Smooth muscle cell (in vitro differentiated cells): ENCODE results near the gene MYNN. TPM values are rescaled to one million over a fixed set of nuclear protein-coding genes. Genes with fewer than 3 reads are reported as not detected.
"Not testable (repeated sequence)": the region's sequence is repeated elsewhere in the genome, so short reads cannot be mapped to it uniquely, and the experiment has no call there.

ENCODE experiments used
- DNase-seq: peaks from one replicate; lab custom pipeline; 2025; ENCODE audit not compliant: unreplicated experiment; lab: John Stamatoyannopoulos, UW
- H2AFZ ChIP-seq: fragments of 200-600 bp; sonication (generic); 2 replicates; pipeline ENCODE4 v1.6.0; 2016; ENCODE audit warnings: antibody characterized with exemption, low read depth, mild to moderate bottlenecking
- H3F3A ChIP-seq: fragments of 200-600 bp; sonication (generic); 2 replicates; pipeline ENCODE4 v1.6.0; 2017; ENCODE audit warnings: antibody characterized with exemption, low read depth
- H3K27ac ChIP-seq: fragments of 200-600 bp; sonication (generic); 2 replicates; pipeline ENCODE4 v1.5.1; 2016; ENCODE audit warnings: low read depth, mild to moderate bottlenecking
- H3K27me3 ChIP-seq: fragments of 200-600 bp; sonication (generic); 2 replicates; pipeline ENCODE4 v1.6.1; 2016; ENCODE audit warnings: low read depth, mild to moderate bottlenecking
- H3K36me3 ChIP-seq: fragments of 200-600 bp; sonication (generic); 2 replicates; pipeline ENCODE4 v1.5.1; 2016; ENCODE audit warnings: low read depth
- H3K4me1 ChIP-seq: fragments of 200-600 bp; sonication (generic); 2 replicates; pipeline ENCODE4 v1.5.1; 2016; ENCODE audit warnings: low read depth
- H3K4me2 ChIP-seq: fragments of 200-600 bp; sonication (generic); 2 replicates; pipeline ENCODE4 v1.6.0; 2016; ENCODE audit warnings: mild to moderate bottlenecking
- H3K4me3 ChIP-seq: fragments of 200-600 bp; sonication (generic); 2 replicates; pipeline ENCODE4 v1.5.1; 2016; ENCODE audit warnings: mild to moderate bottlenecking
- H3K79me2 ChIP-seq: fragments of 200-600 bp; sonication (generic); 2 replicates; pipeline ENCODE4 v1.6.0; 2016; ENCODE audit warnings: low read depth, mild to moderate bottlenecking
- H3K9ac ChIP-seq: fragments of 200-600 bp; sonication (generic); 2 replicates; pipeline ENCODE4 v1.6.0; 2016; ENCODE audit warnings: low read depth
- H3K9me3 ChIP-seq: fragments of 200-600 bp; sonication (generic); replicated peaks from 2 replicates; pipeline ENCODE4 v1.5.1; 2016; ENCODE audit warnings: low read depth
- H4K20me1 ChIP-seq: fragments of 200-600 bp; sonication (generic); 2 replicates; pipeline ENCODE4 v1.6.0; 2016; ENCODE audit warnings: low read depth
- WGBS: methylation state at CpG from one replicate; pipeline ENCODE4 v1.1.7; 2016; ENCODE audit warnings: low lambda C conversion rate; 5-methylcytosine and 5-hydroxymethylcytosine counted together
- polyA plus RNA-seq: library from polyadenylated mRNA; unstranded; fragments of >200 nt; fragmentation: Nextera tagmentation; extraction: Ambion mirVana; gene quantifications from 2 replicates; pipeline ENCODE4 v1.2.1, GENCODE V29; 2016
- total RNA-seq: library from RNA; depleted of rRNA; stranded (reverse); fragments of >200 nt; gene quantifications from 2 replicates; pipeline ENCODE4 v1.2.3, GENCODE V29; 2014
- TF ChIP-seq, protein P1 (sequence below): fragments of 200-600 bp; sonication (generic); IDR thresholded peaks from 2 replicates; pipeline ENCODE4 v1.5.1; 2017; ENCODE audit warnings: borderline replicate concordance, mild to moderate bottlenecking, antibody characterized with exemption; ENCODE audit not compliant: insufficient read depth, poor library complexity, severe bottlenecking

The MYNN gene
- total RNA-seq (29.9 and 33.3 TPM in 2 replicates), polyA plus RNA-seq (12.4 and 17.2 TPM in 2 replicates)

DNA sequence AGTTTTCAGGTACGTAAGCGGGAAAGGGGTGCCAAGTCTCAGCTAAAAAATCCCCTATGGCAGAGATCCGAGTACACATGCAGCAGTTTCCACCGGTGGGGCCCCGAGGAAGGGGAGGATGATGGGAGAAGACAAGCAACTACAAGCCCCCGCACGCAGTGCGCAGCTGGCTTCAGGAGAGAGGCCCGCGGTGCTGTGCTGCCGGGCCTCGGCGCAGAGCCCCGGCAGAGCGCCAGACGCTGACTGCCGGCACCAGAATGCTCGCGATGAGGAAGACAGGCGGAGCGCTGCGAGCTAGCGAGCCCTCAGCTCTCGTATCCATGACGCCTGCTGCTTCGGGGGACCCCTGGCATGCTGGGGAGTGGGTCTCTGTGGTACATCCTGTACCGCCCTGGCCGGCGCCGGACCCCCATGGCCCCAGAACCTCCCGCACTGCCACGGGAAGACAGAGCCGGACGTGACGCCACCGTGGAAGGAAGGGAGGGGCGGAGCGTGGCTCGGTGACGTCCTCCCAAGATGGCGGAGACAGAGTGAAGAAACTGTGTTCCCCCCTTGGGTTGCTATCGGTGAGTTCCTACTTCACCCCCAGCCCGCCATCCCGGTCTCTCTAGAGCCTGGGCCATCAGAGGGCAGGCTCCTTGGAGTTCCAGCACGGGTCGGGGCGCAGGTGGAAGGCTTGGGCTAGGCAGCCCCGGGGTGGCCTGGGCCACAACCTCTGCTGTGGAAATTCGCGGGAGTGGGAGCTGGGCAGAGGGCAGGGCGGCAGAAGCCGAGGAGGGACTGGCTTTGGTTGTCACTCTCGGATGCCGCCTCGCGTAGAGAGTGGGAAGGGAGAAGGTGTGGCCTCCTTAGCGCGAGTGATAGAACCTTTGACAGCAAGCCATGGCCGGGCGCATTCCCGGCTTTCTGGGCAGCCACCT lies at the start of gene MYNN:
TSS of gene MYNN (plus strand) at position 500 of the 920 bp plus-strand sequence. CDS start 900 bp downstream, outside the sequence.
- Histone ChIP-seq H3K9ac (peak within 1 kb of the TSS; percentile 98), H3K4me1 (peaks cover 7% of the 10 kb centered on the region), H2AFZ (peak within 1 kb of the TSS; percentile 92), H3F3A (peaks cover 21% of the 10 kb centered on the region), H3K36me3 (peaks cover 7% of the 10 kb centered on the region), H3K4me2 (peak within 1 kb of the TSS; percentile 99), H4K20me1 (peaks cover 24% of the 10 kb centered on the region), H3K4me3 (peak within 1 kb of the TSS; percentile 78), H3K27me3 (no peaks in the 10 kb centered on the region), H3K27ac (peak within 1 kb of the TSS; percentile 97), H3K9me3 (no peaks in the 10 kb centered on the region), H3K79me2 (peaks cover 26% of the 10 kb centered on the region)
- WGBS: under 1% methylated on average over 59 of the region's 61 CpGs
- TF ChIP-seq, protein P1, sequence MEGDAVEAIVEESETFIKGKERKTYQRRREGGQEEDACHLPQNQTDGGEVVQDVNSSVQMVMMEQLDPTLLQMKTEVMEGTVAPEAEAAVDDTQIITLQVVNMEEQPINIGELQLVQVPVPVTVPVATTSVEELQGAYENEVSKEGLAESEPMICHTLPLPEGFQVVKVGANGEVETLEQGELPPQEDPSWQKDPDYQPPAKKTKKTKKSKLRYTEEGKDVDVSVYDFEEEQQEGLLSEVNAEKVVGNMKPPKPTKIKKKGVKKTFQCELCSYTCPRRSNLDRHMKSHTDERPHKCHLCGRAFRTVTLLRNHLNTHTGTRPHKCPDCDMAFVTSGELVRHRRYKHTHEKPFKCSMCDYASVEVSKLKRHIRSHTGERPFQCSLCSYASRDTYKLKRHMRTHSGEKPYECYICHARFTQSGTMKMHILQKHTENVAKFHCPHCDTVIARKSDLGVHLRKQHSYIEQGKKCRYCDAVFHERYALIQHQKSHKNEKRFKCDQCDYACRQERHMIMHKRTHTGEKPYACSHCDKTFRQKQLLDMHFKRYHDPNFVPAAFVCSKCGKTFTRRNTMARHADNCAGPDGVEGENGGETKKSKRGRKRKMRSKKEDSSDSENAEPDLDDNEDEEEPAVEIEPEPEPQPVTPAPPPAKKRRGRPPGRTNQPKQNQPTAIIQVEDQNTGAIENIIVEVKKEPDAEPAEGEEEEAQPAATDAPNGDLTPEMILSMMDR: no peak
- DNase-seq: peak; percentile 88

DNA sequence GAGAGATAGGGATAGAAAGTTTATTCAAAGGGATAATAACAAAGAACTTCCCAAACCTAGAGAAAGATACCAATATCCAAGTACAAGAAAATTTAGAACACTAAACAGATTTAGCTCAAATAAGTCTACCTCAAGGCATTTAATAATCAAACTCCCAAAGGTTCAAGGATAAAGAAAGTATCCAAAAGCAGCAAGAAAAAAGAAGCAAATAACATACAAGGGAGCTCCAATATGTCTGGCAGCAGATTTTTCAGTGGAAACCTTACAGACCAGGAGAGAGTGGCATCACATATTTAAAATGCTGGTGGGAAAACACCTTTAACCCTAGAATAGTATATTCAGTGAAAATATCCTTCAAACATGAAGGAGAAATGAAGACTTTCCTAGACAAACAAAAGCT lies 41.3 kb upstream of the MYNN start:
- H3K79me2 ChIP-seq, DNase-seq, H3K27ac ChIP-seq, H4K20me1 ChIP-seq, H3K27me3 ChIP-seq, H2AFZ ChIP-seq, H3K9ac ChIP-seq, H3K9me3 ChIP-seq, H3K36me3 ChIP-seq, H3K4me3 ChIP-seq, H3K4me1 ChIP-seq, H3K4me2 ChIP-seq, H3F3A ChIP-seq: not testable (repeated sequence)

DNA sequence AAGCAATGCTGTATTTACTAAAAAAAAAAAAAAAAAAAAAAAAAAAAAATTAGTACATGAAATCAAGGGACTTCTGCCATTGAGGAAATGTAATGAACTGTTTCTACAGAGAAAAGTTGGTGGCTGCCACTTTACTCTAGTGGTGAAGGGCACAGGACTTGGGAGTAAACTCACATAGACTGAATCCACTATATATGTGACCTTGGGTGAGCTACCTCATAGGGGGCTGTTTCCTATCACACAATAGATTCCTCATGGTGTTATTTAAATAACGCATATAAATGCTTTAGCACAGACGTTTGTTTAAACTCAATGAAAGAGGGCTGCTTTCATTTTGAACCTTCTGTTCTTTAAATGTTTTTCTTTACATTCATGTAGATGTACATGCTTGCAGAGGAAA lies 34.1 kb upstream of the MYNN start:
- TF ChIP-seq, protein P1: no peak
- Histone ChIP-seq H3K79me2 (no peaks in the 10 kb centered on the region), H3K27me3 (no peaks in the 10 kb centered on the region), H3K4me1 (no peaks in the 10 kb centered on the region), H3K36me3 (no peaks in the 10 kb centered on the region), H3K9ac (no peak overlapping the region), H3K9me3 (peaks cover 7% of the 10 kb centered on the region), H3K4me2 (no peak overlapping the region), H3F3A (no peaks in the 10 kb centered on the region), H2AFZ (no peak overlapping the region), H3K4me3 (no peak overlapping the region), H3K27ac (no peak overlapping the region), H4K20me1 (no peaks in the 10 kb centered on the region)
- 50% methylated on average over 2 of the region's 2 CpGs for WGBS
- DNase-seq: no peak

DNA sequence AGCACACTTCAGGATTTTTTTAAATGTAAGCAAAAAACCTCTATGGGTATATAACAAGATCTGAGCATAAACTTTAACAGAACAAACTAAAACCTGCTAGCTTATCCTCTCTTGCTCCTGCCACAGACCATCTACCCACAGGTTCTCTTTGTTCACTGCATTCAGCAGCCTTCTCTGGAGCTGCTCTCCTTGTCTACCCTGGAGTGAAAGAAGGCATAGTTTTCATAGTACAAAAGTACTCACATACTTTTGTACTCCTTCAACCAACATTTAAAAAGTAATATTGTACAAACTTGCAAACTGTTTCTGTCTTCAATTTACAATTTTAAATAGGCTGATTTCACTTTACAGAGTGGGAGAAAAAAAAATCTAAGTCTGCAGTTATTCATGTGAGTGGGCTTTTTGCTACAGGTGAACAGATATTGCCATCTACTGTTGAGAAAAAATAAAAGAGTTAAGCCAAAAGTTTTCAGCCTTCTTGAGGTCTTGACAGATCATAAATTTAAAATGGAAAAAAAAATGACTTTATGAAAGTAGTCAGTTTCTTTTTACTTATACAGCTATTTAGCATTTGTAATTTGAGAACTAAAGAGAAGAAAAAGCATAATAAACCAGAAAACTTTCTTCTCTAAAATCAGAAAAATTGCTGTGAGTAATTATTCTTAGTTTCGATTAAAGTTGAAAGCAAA lies 28.7 kb upstream of the MYNN start:
- H3F3A ChIP-seq: no peaks in the 10 kb centered on the region
- no peak overlapping the region for H3K4me3 ChIP-seq
- H3K27me3 ChIP-seq: peaks cover 24% of the 10 kb centered on the region
- H3K9me3 ChIP-seq: no peaks in the 10 kb centered on the region
- TF ChIP-seq, protein P1: peak; percentile 31
- no peaks in the 10 kb centered on the region for H3K4me1 ChIP-seq
- WGBS: 50% methylated on average over 1 of the region's 1 CpG
- no peak overlapping the region for H2AFZ ChIP-seq
- no peaks in the 10 kb centered on the region for H3K79me2 ChIP-seq
- no peaks in the 10 kb centered on the region for H4K20me1 ChIP-seq
- no peak overlapping the region for H3K27ac ChIP-seq
- no peak overlapping the region for H3K9ac ChIP-seq
- H3K4me2 ChIP-seq: no peak overlapping the region
- DNase-seq: no peak
- no peaks in the 10 kb centered on the region for H3K36me3 ChIP-seq
